ENCODE data around the gene NHERF1.

The NHERF1 gene

DNA sequence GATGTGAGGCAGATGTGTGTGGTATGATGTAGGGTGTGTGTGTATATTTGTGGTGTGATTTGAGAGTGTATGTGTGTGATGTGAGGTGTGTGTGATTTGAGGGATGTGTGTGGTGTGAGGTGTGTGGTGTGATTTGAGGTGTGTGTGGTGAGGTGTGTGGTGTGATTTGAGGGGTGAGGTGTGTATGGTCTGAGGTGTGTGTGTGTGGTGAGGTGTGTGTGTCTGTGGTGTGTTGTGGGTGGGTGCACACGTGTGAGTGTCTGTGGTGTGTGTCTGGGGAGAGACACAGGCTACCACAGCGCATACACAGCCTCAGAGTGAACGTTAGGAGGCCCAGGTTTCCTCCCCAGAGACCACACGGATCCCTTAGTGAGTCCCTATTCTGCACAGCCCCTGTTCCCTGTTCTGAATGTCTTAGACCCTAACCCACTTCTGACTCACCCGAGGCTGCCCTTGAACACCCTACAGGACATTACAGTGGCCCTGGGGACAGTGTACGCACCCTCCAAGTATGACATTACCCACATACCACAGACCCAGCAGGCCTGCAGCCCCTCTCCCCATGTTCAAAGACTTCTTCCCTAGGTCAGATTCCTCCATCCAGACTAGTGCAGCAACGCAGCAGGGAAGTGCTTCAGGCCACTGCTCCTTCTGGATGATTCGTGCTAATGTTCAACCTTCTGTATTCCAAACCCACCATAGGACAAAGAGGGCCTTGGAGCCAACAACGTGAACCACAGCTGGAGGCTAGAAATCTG, 14.9 kb upstream of the NHERF1 start:
- DNase-seq, result no peak

DNA sequence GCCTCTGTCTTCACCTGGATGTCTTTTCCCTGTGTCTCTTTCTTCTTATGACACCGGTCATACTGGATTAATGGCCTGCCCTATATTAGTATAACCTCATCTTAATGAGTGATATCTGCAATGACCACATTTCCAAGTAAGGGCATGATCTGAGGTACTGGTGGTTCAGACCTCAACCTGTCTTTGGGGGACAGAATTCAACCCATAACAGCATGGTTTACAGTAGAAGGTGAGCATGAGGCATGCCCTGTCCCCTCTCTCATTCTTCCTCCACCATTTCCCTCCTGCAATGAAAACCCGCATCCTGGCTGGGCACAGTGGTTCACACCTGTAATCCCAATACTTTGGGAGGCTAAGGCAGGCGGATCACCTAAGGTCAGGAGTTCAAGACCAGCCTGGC, 14.2 kb upstream of the NHERF1 start:
- no peak for DNase-seq

DNA sequence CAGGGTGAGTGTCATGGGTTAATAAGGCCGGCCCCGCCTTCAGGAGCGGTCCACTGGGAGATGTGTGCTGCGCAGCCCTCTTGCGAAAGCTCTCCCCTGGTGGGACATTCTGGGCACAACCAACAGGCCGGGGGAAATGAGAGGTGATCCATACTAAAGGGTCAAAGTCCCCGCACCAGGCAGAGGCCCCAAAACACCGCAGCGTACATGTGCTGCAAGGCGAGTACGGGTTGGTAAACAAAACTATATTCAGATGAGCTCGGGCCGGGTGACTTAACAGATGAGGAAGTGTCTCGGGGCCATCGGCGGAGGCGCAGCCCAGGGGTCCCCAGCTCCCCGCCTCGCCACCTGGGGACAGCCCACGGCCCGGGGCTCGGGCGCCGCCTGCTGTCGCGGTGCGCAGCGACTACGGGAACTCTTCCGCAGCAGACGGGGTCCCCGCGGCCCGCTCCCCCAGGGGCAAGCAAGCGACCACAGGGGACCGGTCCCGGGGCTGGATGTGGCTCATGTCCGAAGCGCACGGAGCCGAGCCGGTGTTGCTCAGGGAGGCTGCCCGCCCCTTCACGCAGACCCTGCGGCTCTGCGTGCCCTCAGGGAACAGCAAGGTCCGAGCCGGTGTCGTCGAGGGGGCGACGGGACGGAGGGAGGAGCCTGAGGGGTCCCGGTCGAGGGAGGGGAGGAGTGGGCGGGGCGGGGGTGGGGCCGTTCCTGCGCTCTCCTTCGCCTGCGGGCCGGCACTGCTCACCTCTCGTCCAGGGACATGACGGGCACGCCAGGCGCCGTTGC, 11.7 kb upstream of the NHERF1 start, which contains the start of gene RAB37:
RAB37 (plus strand) TSS at position 744 of the 786 bp plus-strand sequence; CDS start at position 761, 17 bp downstream.
- DNase-seq, result peak; percentile 45

DNA sequence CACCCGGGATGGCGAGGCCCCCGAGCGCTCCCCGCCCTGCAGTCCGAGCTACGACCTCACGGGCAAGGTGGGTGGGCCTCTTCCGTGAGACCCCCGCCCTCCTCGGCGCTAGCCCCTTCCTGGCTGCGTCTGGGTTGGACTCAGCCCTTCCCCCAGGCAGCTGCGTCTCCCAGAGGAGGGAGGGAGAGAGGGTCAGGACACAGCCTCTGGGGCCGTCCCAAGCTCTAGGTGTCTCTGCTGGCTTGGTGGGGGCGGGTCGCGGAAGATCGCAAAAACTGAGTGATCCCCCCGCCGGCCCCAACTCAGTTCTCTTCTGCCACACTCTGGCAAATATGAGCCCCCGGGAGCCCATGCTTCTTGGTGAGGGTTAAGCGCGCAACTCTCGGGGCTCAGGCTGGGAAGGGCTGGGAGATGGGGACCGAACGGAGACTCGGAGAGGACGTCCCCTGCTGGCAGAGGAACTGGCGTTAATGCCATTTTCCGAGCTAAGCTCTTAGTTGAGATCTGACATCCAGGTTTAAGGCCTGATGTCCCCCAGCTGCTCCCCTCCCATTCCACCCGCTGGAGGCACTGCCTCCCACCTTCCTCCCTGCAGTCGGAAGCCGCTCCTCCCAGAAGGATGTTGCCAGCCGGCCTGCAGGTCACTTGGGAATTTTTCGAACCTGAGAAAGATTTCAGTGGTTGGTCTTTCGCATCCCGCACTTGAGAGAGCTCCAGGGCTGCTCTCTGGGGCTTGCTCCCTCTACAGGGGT, 11.0 kb upstream of the NHERF1 start:
- peak; percentile 51 for DNase-seq

DNA sequence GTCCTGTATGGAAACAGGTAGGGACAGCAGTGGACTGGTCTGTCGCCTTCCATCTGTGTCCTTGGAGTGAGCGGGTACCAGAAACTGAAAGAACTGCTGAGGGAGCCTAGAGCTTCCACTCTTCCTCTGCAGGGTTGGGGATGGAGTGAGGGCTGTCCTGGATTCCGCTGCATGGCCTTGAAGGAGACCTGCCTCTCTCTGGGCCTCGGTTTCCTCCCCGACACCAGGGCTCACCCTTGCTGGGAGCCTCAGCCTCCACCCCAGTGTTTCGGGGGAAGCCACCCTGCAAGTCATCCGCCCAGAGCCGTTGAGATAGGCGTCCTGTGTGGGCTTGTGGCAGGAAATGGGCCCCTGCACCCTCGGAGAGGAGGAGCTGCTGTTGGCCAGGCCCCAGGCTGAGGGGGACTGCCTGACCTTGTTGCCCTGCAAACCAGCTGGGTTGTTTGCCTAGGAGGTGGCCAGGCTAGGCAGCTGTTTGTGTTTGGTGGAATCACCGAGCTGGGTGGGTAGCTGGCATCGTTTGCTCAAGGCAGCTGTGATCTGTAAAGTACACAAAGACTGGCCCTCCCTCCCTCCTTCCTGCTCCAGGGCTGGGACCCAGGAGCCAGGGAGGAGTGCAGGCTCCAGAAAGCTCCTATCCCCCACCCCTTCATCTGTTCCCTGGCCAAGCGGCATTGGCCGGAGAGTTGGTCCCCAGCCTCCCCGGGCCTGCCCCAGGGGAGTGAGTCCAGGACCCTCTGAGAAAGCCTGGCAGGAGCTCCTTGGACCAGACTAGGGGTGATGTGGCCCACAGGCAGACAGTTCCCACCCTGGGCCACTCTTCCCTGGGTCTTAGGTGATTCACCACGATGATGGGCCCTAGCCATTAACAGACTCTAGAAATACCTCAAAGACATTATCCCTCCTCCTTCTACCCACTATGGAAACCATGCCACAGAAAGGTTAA, 10.1 kb upstream of the NHERF1 start:
- peak; percentile 59 for DNase-seq

DNA sequence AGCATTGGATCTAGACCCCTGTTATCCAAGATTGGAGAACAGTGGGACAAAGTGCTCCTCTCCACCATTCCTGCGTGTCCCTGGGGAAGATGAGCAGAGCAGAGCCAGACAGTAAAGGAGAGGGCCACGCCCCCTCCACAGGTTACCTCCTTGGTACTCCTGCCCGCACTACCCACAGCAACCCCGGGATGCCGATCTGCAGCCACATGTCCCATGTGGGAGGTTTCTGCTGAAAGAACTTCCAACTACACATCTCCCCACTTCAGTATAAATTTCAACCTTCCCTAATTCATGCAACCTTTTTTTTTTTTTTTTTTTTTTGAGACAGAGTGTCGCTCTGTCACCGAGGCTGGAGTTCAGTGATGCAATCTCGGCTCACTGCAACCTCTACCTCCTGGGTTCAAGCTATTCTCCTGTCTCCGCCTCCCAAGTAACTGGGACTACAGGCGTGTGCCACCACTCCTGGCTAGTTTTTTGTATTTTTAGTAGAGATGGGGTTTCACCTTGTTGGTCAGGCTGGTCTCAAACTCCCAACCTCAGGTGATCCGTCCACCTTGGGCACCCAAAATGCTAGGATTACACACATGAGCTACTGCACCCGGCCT, 9.1 kb upstream of the NHERF1 start:
- no peak for DNase-seq

DNA sequence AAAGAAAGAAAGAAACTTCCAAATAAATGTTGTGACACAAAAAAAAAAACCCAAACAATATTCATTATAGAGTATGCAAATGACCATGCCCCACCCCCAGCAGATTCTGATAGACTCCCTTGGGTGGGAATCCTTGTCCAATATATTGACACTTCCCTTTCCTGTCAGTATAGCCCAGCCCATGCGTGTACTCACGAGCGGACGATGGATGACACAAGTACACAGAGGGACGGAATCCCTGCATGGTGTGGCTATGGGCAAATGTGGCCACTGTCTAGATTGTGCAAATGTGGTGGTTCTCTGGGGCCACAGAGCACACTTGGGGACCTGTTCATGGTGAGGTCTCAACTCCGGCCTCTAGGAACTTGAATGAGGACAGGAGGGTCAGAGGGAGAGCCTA, 8.3 kb upstream of the NHERF1 start:
- no peak for DNase-seq

DNA sequence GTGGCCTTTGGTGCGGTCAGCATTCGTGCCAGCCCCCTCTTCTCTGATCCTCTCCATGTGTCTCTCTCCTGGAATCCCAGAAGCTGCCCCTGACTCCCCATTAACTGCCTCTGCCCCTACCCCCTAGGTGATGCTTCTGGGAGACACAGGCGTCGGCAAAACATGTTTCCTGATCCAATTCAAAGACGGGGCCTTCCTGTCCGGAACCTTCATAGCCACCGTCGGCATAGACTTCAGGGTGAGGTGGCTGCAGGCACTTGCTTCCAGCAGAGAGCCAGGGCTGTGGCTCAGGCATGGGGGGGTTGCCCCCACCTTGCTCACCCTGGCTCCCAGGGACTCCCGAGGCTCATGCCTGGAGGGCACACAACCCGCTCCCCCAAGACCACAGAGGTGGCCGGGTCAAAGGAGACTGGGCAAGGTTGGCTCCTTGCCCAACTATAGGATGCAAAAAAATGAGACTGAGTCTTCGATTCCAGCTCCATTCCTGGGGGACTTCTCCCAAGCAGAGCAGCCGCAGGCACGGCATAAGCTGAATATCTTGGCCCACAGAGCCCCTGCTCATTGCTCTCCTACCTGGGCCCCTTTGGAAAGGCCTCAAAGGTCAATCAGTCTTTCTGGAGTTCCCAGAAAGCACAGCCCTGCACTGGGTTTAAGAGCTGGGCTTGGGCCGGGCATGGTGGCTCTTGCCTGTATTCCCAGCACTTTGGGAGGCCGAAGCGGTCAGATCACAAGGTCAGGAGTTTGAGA, 7.6 kb upstream of the NHERF1 start:
- DNase-seq, result no peak

DNA sequence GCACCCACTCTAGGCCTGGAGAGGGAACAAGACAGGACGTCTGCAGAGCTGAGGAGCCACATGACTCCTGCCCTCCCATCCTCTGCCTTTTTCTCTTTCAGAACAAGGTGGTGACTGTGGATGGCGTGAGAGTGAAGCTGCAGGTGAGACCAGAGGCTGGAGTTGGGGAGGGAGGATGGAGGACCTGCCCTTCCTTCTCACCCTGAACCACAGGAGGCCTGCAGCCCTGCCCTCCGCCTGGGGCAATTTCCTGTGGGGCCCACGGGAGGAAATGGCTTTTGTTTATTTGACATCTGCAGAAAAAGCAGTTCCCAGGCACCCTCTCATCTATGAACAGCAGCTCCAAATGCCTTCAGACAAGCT, 6.3 kb upstream of the NHERF1 start:
- no peak for DNase-seq

DNA sequence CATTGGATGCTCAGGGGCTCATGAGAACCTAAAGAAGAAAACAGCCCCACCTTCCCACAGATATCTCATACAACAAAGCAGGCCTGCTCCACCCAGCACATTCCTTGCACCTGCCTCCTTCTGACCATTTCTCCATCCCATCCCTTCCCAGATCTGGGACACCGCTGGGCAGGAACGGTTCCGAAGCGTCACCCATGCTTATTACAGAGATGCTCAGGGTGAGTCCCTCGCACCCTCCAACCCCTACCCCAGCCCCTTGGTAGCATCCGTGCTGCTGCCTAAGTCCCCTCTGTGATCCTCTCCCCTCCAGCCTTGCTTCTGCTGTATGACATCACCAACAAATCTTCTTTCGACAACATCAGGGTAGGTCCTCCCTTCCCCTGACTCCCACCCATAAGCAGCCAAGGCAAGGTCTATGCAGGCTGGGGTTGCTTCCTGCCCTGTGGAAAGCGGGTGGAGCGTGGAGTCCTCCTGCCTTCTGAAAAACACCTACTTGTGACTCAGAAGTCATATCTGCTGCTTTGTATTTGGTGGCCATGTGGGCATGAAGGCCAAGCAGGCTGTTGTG, 5.4 kb upstream of the NHERF1 start:
- no peak for DNase-seq

DNA sequence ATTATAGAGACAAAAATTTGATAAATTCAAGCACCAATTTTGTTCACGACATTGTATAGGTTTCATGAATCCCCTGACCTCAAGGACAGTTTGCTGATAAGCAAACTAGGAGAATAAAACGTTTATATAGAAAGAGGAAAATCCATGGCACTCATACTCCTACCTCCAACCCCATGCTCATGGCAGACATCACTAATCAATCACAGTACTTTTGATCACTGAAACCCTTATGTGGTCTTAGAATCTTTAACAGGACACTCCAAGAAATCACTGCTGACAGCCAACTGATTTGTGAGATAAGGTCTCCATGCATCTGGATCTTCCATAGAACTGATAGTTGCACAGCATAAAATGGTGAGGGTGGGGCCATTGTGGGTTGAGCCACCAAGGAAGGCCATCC, 4.7 kb upstream of the NHERF1 start:
- DNase-seq, result no peak

DNA sequence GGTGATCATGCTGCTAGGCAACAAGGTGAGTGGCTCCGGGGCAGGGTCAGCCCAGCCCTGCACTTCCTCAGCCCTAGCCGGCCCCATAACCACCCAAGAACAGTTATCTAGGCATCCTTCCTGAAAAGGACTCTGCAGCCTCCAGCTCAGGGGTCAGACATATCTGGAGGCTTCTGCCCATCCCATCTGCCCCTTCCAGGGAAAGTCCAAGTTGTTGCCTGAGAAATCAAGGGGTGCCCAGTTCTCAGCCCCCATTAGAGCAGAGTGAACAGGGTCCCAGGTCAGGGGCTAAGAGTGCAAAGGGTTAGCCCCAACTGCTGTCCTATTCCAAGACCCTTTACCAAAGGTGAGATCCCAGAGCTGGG, 4.1 kb upstream of the NHERF1 start:
- DNase-seq, result no peak

DNA sequence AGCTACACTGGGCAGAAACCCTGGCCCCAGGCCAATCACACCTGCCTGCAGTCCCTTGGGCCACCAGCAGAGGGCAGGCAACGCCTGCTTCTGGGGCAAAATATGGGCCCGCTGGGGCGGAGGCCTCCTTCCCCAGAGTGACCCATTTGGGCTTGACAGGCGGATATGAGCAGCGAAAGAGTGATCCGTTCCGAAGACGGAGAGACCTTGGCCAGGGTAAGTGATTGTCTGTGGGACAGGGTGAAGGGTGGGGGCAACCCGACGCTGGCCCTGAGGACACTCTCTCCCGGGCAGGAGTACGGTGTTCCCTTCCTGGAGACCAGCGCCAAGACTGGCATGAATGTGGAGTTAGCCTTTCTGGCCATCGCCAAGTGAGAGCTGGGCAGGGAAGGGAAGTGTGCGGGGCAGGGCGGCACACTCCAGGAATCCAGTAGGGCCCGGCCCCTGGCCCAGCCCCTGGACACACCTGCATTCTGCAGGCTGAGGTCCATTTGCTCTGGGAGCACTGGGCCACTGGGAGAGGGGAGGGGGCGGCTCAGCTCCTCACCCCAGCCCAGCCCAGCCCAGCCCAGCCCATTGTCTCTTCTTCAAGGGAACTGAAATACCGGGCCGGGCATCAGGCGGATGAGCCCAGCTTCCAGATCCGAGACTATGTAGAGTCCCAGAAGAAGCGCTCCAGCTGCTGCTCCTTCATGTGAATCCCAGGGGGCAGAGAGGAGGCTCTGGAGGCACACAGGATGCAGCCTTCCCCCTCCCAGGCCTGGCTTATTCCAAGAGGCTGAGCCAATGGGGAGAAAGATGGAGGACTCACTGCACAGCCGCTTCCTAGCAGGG, 3.5 kb upstream of the NHERF1 start:
- peak; percentile 78 for DNase-seq

DNA sequence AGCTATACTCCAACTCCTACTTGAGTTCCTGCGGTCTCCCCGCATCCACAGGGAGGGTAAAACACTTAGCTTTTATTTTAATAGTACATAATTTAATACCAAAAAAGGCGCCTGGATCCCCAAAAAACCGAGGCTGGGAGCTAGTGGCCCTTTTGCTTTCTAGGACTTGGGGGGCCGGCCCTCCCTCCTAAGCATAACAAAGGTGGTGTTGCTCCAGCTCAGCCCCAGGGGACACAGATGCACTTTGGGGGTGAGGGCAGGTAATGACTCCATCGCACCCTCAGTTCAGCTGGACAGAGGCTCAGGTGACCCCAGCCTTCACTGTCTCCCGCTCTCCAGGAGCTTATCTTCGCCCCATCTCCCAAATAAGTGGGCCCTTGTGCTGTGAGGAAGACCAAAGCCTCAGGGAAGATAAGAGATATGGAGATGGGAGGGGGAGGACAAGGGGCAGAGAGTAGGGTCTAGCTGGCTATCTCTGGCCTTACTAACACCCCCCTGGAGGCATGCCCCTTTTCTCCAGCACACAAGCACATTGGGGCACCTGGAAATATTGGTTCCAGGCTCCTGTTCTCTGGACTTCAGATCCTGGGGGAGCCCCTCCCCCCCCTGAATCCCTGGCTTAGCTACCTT, 2.8 kb upstream of the NHERF1 start:
- no peak for DNase-seq

DNA sequence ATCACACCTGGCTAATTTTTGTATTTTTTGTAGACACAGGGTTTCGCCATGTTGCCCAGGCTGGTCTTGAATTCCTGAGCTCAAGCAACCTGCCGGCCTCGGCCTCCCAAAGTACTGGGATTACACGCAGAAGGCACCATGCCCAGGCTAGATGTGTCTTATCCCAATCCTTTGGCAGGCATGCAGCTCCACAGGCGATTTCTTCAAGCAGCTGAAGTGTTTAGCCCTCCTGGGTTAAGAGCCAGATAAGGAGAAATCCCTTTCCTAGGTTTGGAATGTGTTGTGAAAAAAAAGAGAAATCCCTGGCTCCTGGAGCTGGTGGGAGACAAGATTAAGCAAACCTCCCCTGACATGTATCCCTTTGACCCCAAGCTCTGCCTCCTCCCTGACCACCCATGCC, 2.1 kb upstream of the NHERF1 start:
- DNase-seq, result no peak

DNA sequence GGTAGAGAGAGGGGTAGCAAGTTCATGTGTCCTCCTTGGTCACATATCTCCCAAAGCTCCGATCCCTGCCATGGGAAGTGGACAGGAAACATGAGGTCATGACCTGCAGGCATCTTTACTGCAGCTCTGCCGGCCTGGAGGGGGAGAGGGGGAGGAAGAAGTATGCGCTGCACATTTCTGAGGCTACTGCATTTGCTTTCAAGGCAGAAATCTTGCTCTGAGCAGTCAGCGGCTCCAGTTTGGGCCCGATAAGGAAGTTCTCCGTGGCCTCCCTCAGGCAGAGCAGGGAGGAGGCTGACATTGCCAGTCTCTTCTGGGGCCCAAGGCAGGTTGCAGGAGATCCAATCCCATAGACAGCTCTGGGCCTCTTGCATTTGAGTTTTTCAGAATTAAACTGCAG, 1.5 kb upstream of the NHERF1 start:
- DNase-seq, result no peak

DNA sequence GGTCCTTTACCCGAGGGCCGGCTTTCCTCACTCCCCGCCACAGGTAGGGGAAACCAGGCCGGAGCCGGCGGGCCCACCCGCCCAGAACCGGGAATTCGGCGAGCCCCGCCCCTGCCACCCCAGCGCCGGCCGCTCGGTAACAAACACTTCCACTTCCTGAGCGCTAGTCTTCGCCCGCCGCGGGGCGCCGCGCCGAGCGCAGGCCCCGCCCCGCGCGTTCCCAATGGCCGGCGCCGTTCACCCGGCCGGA, 224 bp upstream of the NHERF1 start:
- no peak for DNase-seq

DNA sequence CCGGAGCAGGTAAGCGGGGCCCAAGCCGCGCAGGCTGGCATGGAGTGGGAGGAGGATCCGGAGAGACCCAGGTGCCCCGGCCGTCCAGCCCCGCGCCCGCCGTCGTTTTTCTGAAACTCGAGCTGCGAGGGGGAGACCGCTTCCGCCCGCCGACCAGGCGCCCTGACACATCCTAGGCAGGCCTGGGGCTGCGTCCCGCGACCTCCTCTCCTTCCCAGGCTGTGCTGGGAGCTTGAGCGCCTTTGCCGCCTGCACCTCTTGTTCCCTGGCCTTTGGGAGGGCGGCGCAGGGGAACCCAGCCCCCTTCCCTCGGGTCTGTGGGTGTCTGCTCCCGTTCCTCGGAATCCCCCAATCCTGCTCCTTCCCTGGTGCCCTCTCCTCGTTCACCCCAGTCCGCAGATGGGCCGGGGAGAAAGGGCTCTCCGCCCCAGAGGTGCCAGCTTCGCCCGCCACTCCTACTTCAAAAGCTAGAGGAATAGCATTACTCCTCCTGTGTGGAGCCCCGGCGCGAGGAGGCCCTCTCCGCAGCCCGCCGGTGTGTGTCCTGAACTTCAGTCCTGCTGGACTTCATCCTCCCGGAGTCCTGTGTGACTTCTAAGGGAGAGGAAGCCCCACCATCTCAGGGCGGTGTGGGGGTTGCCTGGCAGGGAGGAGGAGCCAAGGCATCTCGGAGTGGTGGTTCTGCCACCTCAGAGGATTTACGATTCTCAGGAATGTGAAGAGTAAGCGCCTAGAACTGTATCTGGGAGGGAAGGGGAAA, 1.0 kb downstream of the NHERF1 start:
- no peak for DNase-seq

DNA sequence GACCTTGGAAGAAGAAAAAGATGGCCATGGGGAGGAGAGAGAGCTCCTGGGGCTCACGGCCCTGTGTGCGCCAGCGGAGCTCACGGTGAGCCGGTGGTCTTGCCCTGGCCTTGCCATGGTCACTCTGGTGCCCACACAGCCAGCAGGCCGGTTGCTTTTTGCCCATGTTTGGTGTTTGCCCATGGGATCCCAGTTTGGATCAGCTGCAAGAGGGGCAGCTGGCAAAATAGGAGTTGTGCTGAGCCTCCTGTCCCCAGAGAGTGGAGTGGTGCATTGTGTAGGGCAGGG, 1.6 kb downstream of the NHERF1 start:
- no peak for DNase-seq
